Mesenteric fat pad (tissue), 1 donor: ENCODE results near the gene TEX11. TPM values are rescaled to one million over a fixed set of nuclear protein-coding genes. Genes with fewer than 3 reads are reported as not detected.
"Not testable (repeated sequence)": the region's sequence is repeated elsewhere in the genome, so short reads cannot be mapped to it uniquely, and the experiment has no call there.

Experiments
- DNase-seq: peaks from one replicate; pipeline ENCODE4 v3.0.0-alpha.2; 2020; ENCODE audit warnings: low spot score
- long read RNA-seq: library from polyadenylated mRNA; unstranded; transcript quantifications from one replicate; pipeline ENCODE4 v2.0.0, GENCODE V29; 2020
- total RNA-seq: library from RNA; stranded (reverse); fragmentation: NEBNext Ultra II Directional; extraction: Animal tissue kit (Norgen Biotek cat#: 25700); gene quantifications from one replicate; pipeline ENCODE4 v1.2.1, GENCODE V29; 2021
- donor health status: DM: yes; HTN: yes; CAD: no.

The TEX11 gene
- not detected for total RNA-seq
- long read RNA-seq, result 0 reads

DNA sequence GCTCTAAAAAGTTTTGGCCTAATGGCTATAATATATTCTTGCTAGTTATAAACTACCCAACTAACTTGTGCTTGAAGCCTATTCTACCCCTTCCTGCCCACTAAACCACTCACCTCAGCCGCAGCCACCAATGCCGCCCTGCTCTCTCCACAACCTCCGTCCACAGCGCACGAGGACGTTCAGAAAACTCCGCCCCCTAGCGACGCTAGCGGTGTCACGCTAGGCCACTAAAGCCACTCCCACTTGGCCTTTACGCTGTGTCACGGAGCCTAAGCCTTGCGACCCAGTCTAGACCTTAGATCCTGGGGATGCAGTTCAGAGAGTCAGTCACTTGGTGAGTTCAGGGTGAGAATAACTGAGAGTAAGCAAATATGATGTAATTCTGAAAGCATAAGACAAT is at the start of gene TEX11:
TSS of gene TEX11 (minus strand) at position 171 of the 400 bp plus-strand sequence. CDS start 922 bp downstream, outside the sequence.
- DNase-seq, result no peak

- DNase-seq, result no peak
These were observed 46.4 kb upstream of the TEX11 start for GRCh38 chrX:70954871-70955270.

GRCh38 chrX:70924294-70924911 is 15.9 kb upstream of the TEX11 start:
- no peak for DNase-seq

GRCh38 chrX:70922774-70923473 is 14.4 kb upstream of the TEX11 start:
- DNase-seq, result no peak

DNA sequence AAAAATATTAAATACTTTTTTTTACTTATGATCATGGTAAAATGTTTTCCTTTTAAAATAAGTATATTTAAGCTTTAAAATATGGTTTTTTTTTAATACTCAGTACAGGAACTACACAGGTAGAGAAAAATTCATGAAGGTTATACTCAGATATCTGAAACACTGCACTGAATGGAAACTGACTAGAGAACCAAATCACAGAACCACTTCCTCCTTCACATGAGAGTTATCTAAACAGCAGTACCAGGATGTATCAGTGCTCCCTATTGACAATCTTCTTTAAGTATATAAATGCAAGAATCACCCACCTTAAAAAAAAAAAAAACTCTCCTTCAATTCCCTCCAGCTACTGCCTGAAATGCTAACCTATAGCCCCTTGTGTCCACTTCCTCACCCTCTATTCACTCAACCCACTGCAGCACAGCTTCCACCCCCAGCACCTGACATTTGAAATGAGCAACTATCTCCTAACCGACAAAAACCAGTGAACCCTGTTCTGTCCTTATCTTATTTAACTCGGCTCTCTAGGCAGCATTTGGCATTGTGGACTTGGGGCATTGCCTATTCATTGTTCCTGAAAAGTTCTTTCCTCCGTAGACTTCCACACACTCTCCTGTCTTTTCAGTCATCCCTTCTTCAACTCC is 13.3 kb upstream of the TEX11 start:
- no peak for DNase-seq

GRCh38 chrX:70916754-70917153 is 8.2 kb upstream of the TEX11 start:
- no peak for DNase-seq

- DNase-seq, result no peak
These were observed 611 bp downstream of the TEX11 start for GRCh38 chrX:70907900-70908299.

DNA sequence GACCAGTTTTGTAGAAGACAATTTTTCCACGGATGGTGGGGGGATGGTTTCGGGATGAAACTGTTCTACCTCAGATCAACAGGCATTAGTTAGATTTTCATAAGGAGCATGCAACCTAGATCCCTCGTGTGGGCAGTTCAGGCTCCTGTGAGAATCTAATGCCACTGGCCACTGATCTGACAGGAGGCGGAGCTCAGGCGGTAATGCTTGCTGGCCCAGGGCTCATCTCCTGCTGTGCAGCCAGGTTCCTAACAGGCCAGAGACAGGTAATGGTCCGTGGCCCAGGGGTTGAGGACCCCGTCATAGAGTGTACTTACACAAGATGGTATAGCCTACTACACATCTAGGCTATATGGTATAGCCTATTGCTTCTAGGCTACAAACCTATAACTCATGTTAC is 7.0 kb downstream of the TEX11 start:
- DNase-seq, result no peak

DNA sequence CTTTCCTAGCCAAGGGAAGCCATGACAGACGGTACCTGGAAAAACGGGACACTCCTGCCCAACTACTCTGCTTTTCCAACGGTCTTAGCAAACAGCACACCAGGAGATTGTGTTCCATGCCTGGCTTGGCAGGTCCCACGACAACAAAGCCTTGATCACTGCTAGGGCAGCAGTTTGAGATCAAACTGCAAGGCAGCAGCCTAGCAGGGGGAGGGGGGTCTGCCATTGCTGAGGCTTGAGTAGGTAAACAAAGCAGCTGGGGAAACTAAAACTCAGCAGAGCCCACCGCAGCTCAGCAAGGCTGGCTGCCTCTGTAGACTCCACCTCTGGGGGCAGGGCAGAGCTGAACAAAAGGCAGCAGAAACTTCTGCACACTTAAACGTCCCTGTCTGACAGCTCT is 18.1 kb downstream of the TEX11 start:
- not testable (repeated sequence) for DNase-seq

DNA sequence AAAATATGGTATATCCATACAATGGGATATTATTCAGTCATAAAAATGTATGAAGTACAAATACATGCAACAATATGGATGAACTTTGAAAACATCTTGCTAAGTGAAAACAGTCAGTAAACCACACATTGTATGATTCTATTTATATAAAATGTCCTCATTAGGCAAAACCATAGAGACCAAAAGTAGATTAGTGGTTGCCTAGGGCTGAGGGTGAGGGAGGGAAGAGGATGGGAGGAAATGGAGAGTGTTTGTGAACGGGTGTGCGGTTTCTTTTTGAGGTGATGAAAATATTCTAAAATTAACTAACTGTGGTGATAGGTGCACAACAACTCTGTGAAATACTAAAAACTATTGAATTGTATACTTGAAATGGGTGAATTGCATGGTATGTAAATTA is 29.6 kb downstream of the TEX11 start:
- no peak for DNase-seq

- no peak for DNase-seq
These were observed 56.2 kb downstream of the TEX11 start for GRCh38 chrX:70852294-70852693.

DNA sequence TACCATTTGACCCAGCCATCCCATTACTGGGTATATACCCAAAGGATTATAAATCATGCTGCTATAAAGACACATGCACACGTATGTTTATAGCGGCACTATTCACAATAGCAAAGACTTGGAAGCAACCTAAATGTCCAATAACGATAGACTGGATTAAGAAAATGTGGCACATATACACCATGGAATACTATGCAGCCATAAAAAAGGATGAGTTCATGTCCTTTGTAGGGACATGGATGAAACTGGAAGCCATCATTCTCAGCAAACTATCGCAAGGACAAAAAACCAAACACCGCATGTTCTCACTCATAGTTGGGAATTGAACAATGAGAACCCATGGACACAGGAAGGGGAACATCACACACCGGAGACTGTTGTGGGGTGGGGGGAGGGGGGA is 64.4 kb downstream of the TEX11 start:
- not testable (repeated sequence) for DNase-seq

GRCh38 chrX:70843620-70844019 is 64.9 kb downstream of the TEX11 start:
- DNase-seq, result not testable (repeated sequence)

- DNase-seq, result no peak
These were observed 73.9 kb downstream of the TEX11 start for GRCh38 chrX:70834589-70834988.

DNA sequence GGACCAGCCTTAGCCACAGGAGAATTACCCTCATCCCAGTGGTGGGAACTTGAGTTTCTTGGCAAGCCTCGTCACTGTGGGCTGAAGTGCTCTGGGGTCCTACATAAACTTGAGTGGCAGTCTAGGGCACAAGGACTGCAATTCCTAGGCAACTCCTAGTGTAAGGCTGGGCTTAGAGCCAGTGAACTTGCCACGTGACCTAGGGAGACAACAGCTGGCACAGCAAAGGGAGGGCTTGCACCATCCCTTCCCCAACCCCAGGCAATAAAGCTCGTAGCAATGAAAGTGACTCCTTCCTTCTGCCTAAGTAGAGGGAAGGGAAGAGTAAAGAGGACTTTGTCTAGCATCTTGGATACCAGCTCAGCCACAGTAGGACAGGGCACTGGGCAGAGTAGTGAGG is 81.8 kb downstream of the TEX11 start:
- no peak for DNase-seq

- DNase-seq, result no peak
These were observed 83.1 kb downstream of the TEX11 start for GRCh38 chrX:70825366-70825765.

DNA sequence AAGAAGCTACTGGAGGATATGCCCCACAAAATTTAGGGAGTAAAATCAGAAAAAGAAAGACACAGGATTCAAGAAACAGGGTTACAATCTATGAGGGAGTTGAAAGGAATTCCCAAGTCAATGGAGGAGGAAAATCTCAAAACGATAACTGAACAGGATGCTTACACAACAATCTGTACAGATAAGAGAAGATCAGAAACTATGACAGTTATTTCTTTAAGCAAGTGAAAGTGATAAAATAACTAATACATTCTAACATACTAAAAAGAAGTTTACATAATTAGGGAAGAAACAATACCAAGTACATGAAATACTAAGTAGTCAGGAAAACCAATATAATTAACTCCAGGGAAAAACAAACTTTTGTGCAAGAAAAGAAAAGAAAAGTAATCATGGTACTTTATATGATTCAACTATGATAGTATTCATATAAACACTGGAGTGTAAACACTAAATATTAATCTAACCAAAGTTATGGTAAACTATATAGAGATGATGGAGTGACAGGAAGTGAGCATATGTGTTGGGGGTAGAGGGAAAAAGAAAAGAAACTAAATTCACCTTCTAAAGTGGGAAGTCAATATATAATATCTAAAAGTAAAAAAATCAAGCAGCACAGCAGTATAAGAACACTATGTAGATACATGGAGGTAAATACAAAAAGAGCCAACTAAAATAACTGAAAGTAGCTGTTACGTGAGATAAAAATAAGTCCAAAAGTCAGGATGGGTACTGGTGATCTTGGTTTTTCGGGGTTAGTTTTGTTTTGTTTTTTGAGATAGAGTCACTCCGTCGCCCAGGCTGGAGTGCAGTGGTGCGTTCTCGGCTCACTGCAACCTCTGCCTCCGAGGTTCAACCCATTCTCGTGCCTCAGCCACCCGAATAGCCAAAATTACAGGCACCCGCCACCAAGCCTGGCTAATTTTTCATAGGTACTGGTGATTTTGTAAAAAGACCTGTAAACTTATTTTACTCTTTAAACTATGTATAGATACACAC is 99.3 kb downstream of the TEX11 start:
- no peak for DNase-seq

GRCh38 chrX:70806081-70806480 is 102.4 kb downstream of the TEX11 start:
- DNase-seq, result no peak

DNA sequence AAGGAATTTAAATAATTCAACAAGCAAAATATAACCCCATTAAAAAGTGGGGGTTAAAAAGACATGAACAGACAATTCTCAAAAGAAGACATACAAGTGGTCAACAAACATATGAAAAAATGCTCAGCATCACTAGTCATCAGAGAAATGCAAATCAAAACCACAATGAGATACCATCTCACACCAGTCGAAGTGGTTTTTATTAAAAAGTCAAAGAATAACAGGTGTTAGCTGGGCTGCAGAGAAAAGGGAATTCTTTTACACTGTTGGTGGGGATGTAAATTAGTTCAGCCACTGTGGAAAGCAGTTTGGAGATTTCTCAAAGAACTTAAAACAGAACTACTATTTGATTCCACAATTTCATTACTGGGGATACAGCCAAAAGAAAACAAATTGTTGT is 111.8 kb downstream of the TEX11 start:
- DNase-seq, result not testable (repeated sequence)

- no peak for DNase-seq
These were observed 134.3 kb downstream of the TEX11 start for GRCh38 chrX:70774223-70774622.

GRCh38 chrX:70769659-70770227 is 138.8 kb downstream of the TEX11 start:
- DNase-seq, result no peak
